GM12878 (cell line): Measurements from ENCODE around the gene FXYD1. TPM values are rescaled to one million over a fixed set of nuclear protein-coding genes. Genes with fewer than 3 reads are reported as not detected.

Source experiments
- BCL3 ChIP-seq: IDR thresholded peaks from 2 replicates; pipeline ENCODE4 v1.6.1; 2011; ENCODE audit warnings: borderline replicate concordance, low read depth, mild to moderate bottlenecking, moderate library complexity, low read length; ENCODE audit not compliant: insufficient read depth, poor library complexity, severe bottlenecking
- CREM ChIP-seq: IDR thresholded peaks from 2 replicates; pipeline ENCODE4 v1.6.1; 2014; ENCODE audit warnings: antibody characterized with exemption, low read depth
- EP300 ChIP-seq, 2 experiments: fragments of 150-350 bp in 1 of 2; IDR thresholded peaks; 2 replicates each; pipeline ENCODE4 v1.6.1; 2011 to 2012; ENCODE audit warnings: low read depth in 2 of 2, low read length in 2 of 2, borderline replicate concordance in 1 of 2, improper control_type of control experiment in 1 of 2, inconsistent platforms in 1 of 2; ENCODE audit not compliant: control insufficient read depth in 1 of 2
- FOS ChIP-seq: IDR thresholded peaks from 3 replicates; pipeline ENCODE4 v1.6.1; 2011; ENCODE audit warnings: borderline replicate concordance; ENCODE audit not compliant: insufficient read length; ENCODE audit errors: extremely low read depth
- FOXK2 ChIP-seq: fragments of 450-650 bp; IDR thresholded peaks from 2 replicates; pipeline ENCODE4 v1.6.1; 2017; ENCODE audit warnings: mild to moderate bottlenecking, moderate library complexity
- KDM1A ChIP-seq: fragments of 200-600 bp; sonication (generic); IDR thresholded peaks from 2 replicates; pipeline ENCODE4 v1.6.1; 2016; ENCODE audit warnings: borderline replicate concordance
- MEF2A ChIP-seq: IDR thresholded peaks from 2 replicates; pipeline ENCODE4 v1.6.1; 2011; ENCODE audit warnings: low read depth, mild to moderate bottlenecking, low read length, moderate library complexity; ENCODE audit not compliant: insufficient read depth
- ZZZ3 ChIP-seq: IDR thresholded peaks from 2 replicates; pipeline ENCODE4 v1.6.1; 2011; ENCODE audit warnings: low read depth; ENCODE audit not compliant: control insufficient read depth, insufficient read length
- polyA plus RNA-seq, 11 experiments: library from polyadenylated mRNA; depleted of rRNA in 4 of 11; unstranded in 6 of 11; stranded (reverse) in 5 of 11; fragments of >200 nt; fragmentation: Nextera tagmentation in 4 of 11; fragmentation: Illumina TruSeq in 1 of 11; extraction: Ambion mirVana in 4 of 11; extraction: Trizol in 1 of 11; gene quantifications; 1 replicate in 1 of 11; 2 replicates in 10 of 11; pipeline versions ENCODE4 v1.2.1 to v1.2.3, GENCODE V29; 2011 to 2016; ENCODE audit warnings: inconsistent platforms in 2 of 11, missing spikeins in 2 of 11, low read depth in 1 of 11
- total RNA-seq, 4 experiments: library from RNA; depleted of rRNA in 3 of 4; stranded (reverse); fragments of >200 nt in 3 of 4; fragmentation: Illumina TruSeq in 1 of 4; extraction: Trizol in 1 of 4; gene quantifications; 2 replicates each; pipeline versions ENCODE4 v1.2.1 to v1.2.3, GENCODE V29; 2013 to 2021

Gene FXYD1
- total and polyA plus RNA-seq, 10 of the 15 experiments (the other 5 are each of a cell fraction or from before 2014, with no cell fraction given): 0.34 to 1.2 (median 0.49) TPM; not detected in 4

- no peak for TF ChIP-seq BCL3
- TF ChIP-seq FOXK2: no peak
- TF ChIP-seq ZZZ3: no peak
- no peak for TF ChIP-seq CREM
- no peak for TF ChIP-seq KDM1A
- no peak for TF ChIP-seq FOS
- no peak for TF ChIP-seq EP300 (IDR thresholded peaks at IDR 0.05; ENCODE audit: borderline replicate concordance in 1 of 2, control insufficient read depth in 1 of 2, low read depth in 2 of 2, low read length in 2 of 2)
- TF ChIP-seq MEF2A: no peak
Measured at GRCh38 chr19:35140962-35141836, 2.6 kb downstream of the FXYD1 start (continued).
